GM23338 (cell line): Measurements from ENCODE around the gene INPP5A.

Experiments used
- CREB1 ChIP-seq: fragments of 250-450 bp; sonication (Bioruptor Pico); IDR thresholded peaks from 2 replicates; pipeline ENCODE4 v1.5.0; 2020; ENCODE audit warnings: low read depth, mild to moderate bottlenecking, moderate library complexity
- CTCF ChIP-seq, 2 experiments: fragments of 200-600 bp in 1 of 2; sonication (generic) in 1 of 2; conservative IDR thresholded peaks; 2 replicates each; pipeline versions ENCODE4 v1.5.1 to v1.6.1; 2016 to 2017; ENCODE audit warnings: antibody characterized with exemption in 2 of 2, low read depth in 2 of 2, mild to moderate bottlenecking in 2 of 2, moderate library complexity in 1 of 2
- ETS1 ChIP-seq: IDR thresholded peaks from 2 replicates; pipeline ENCODE4 v1.6.1; 2016; ENCODE audit warnings: antibody characterized with exemption
- EZH2 ChIP-seq: fragments of 200-600 bp; sonication (generic); IDR thresholded peaks from one replicate; pipeline ENCODE4 v1.8.0; 2017; ENCODE audit warnings: antibody characterized with exemption, mild to moderate bottlenecking, low read depth; ENCODE audit not compliant: unreplicated experiment
- EZH2phosphoT487 ChIP-seq: fragments of 200-600 bp; sonication (generic); IDR thresholded peaks from one replicate; pipeline ENCODE4 v1.8.1; 2018; ENCODE audit warnings: antibody characterized with exemption; ENCODE audit not compliant: unreplicated experiment
- JUNB ChIP-seq: IDR thresholded peaks from one replicate; pipeline ENCODE4 v1.6.1; 2016; ENCODE audit warnings: antibody characterized with exemption; ENCODE audit not compliant: unreplicated experiment
- NANOG ChIP-seq: IDR thresholded peaks from 2 replicates; pipeline ENCODE4 v1.6.1; 2016; ENCODE audit warnings: antibody characterized with exemption, borderline replicate concordance
- POLR2AphosphoS5 ChIP-seq: IDR thresholded peaks from 2 replicates; pipeline ENCODE4 v1.6.1; 2016; ENCODE audit warnings: antibody characterized with exemption, low read depth
- REST ChIP-seq: IDR thresholded peaks from one replicate; pipeline ENCODE4 v1.6.1; 2018; ENCODE audit warnings: antibody characterized with exemption; ENCODE audit not compliant: unreplicated experiment
- STAT1 ChIP-seq: IDR thresholded peaks from one replicate; pipeline ENCODE4 v1.6.1; 2016; ENCODE audit warnings: antibody characterized with exemption; ENCODE audit not compliant: unreplicated experiment
- ZNF114 ChIP-seq: fragments of 250-450 bp; sonication (Bioruptor Pico); IDR thresholded peaks from 2 replicates; pipeline ENCODE4 v1.5.0; 2020; ENCODE audit warnings: mild to moderate bottlenecking, moderate library complexity
- ZNF331 ChIP-seq: fragments of 250-450 bp; sonication (Bioruptor Pico); IDR thresholded peaks from 2 replicates; pipeline ENCODE4 v1.5.0; 2020; ENCODE audit warnings: low read depth, mild to moderate bottlenecking, moderate library complexity
- ZNF462 ChIP-seq: fragments of 250-450 bp; sonication (Bioruptor Pico); IDR thresholded peaks from 2 replicates; pipeline ENCODE4 v1.5.0; 2020; ENCODE audit warnings: mild to moderate bottlenecking, moderate library complexity

- no peak for TF ChIP-seq CTCF (conservative IDR thresholded peaks at IDR 0.05; ENCODE audit: low read depth in 2 of 2)
- no peak for TF ChIP-seq POLR2AphosphoS5
- no peak for TF ChIP-seq JUNB
- TF ChIP-seq CREB1 (CRISPR knock-in tag): no peak
- no peak for TF ChIP-seq ZNF331 (CRISPR knock-in tag)
- TF ChIP-seq EZH2: no peak
- TF ChIP-seq REST: no peak
- TF ChIP-seq ZNF114: no peak
- TF ChIP-seq STAT1: no peak
- TF ChIP-seq ETS1: no peak
- no peak for TF ChIP-seq ZNF462 (CRISPR knock-in tag)
- TF ChIP-seq NANOG: no peak
- no peak for TF ChIP-seq EZH2phosphoT487
Measured at GRCh38 chr10:132654121-132654571, 116.6 kb downstream of the INPP5A start.
